HEK293 (cell line): ENCODE data around the gene SH3BGRL.

ENCODE experiments used
- CTCF ChIA-PET: fragments of 350-600 bp; formaldehyde crosslinking; extraction: SDS; loops from one replicate; lab custom pipeline; 2021; ENCODE audit warnings: antibody characterized with exemption; lab: Yijun Ruan, JAX
- POLR2A ChIA-PET: fragments of 300-600 bp; formaldehyde crosslinking; extraction: SDS; loops from one replicate; lab custom pipeline; 2020; ENCODE audit warnings: antibody characterized with exemption, inconsistent platforms; lab: Yijun Ruan, JAX
- H3K27ac ChIP-seq: fragments of 200-500 bp; sonication (Bioruptor generic); 2 replicates; pipeline ENCODE4 v1.5.1; 2014; ENCODE audit warnings: low read depth, low read length, control low read depth, inconsistent platforms; ENCODE audit errors: extremely low read depth
- H3K36me3 ChIP-seq, 2 experiments: fragments of 200-500 bp in 1 of 2; sonication (Bioruptor generic) in 1 of 2; 1 replicate in 1 of 2; 2 replicates in 1 of 2; pipeline ENCODE4 v1.5.1; 2014 to 2017; ENCODE audit warnings: inconsistent platforms in 2 of 2, low read length in 2 of 2; ENCODE audit not compliant: control insufficient read depth in 2 of 2, insufficient read depth in 1 of 2
- H3K4me1 ChIP-seq: fragments of 200-500 bp; sonication (Bioruptor generic); 2 replicates; pipeline ENCODE4 v1.5.1; 2014; ENCODE audit warnings: mild to moderate bottlenecking, low read length, inconsistent platforms; ENCODE audit not compliant: control insufficient read depth, insufficient read depth
- H3K4me3 ChIP-seq: 2 replicates; pipeline ENCODE4 v1.5.1; 2011; ENCODE audit warnings: low read depth, mild to moderate bottlenecking, control low read depth, low read length, moderate library complexity
- H3K9me3 ChIP-seq: fragments of 200-500 bp; sonication (Bioruptor generic); 2 replicates; pipeline ENCODE4 v1.5.1; 2014; ENCODE audit warnings: low read depth, low read length, inconsistent platforms; ENCODE audit not compliant: control insufficient read depth, insufficient read depth
- BCL11B ChIP-seq: fragments of 450-650 bp; formaldehyde crosslinking; IDR thresholded peaks from 2 replicates; pipeline ENCODE4 v1.5.1; 2016; ENCODE audit warnings: low read depth, missing biosample characterization, missing genetic modification characterization
- HOXD13 ChIP-seq: sonication (generic); formaldehyde crosslinking; IDR thresholded peaks from 2 replicates; pipeline ENCODE4 v1.8.0; 2022; ENCODE audit warnings: missing genetic modification reagents, borderline replicate concordance
- KLF10 ChIP-seq: fragments of 450-650 bp; IDR thresholded peaks from 2 replicates; pipeline ENCODE4 v1.5.1; 2018; ENCODE audit warnings: missing biosample characterization, mild to moderate bottlenecking, missing genetic modification characterization
- SCRT2 ChIP-seq: fragments of 450-650 bp; formaldehyde crosslinking; IDR thresholded peaks from 2 replicates; pipeline ENCODE4 v1.5.1; 2016; ENCODE audit warnings: missing biosample characterization, missing genetic modification characterization
- ZBTB49 ChIP-seq: fragments of 450-650 bp; formaldehyde crosslinking; IDR thresholded peaks from 2 replicates; pipeline ENCODE4 v1.5.1; 2016; ENCODE audit warnings: missing biosample characterization, missing genetic modification characterization, low read depth
- ZNF112 ChIP-seq: fragments of 450-650 bp; formaldehyde crosslinking; IDR thresholded peaks from 2 replicates; pipeline ENCODE4 v1.5.0; 2017; ENCODE audit warnings: missing biosample characterization, missing genetic modification characterization
- ZNF184 ChIP-seq: fragments of 450-650 bp; IDR thresholded peaks from 2 replicates; pipeline ENCODE4 v1.5.1; 2018; ENCODE audit warnings: missing biosample characterization, mild to moderate bottlenecking, missing genetic modification characterization
- ZNF335 ChIP-seq: fragments of 450-650 bp; formaldehyde crosslinking; conservative IDR thresholded peaks from 2 replicates; pipeline ENCODE4 v1.5.1; 2016; ENCODE audit warnings: missing biosample characterization, missing genetic modification characterization
- ZNF391 ChIP-seq: fragments of 450-650 bp; formaldehyde crosslinking; IDR thresholded peaks from 2 replicates; pipeline ENCODE4 v1.5.1; 2016; ENCODE audit warnings: low read depth, missing biosample characterization, missing genetic modification characterization, borderline replicate concordance
- ZNF549 ChIP-seq: fragments of 450-650 bp; IDR thresholded peaks from 2 replicates; pipeline ENCODE4 v1.5.1; 2018; ENCODE audit warnings: missing biosample characterization, missing genetic modification characterization, mild to moderate bottlenecking, inconsistent platforms, moderate library complexity
- ZNF585B ChIP-seq: fragments of 450-650 bp; formaldehyde crosslinking; IDR thresholded peaks from 2 replicates; pipeline ENCODE4 v1.5.1; 2016; ENCODE audit warnings: missing biosample characterization, missing genetic modification characterization
- ZNF645 ChIP-seq: fragments of 450-650 bp; formaldehyde crosslinking; IDR thresholded peaks from 2 replicates; pipeline ENCODE4; 2016; ENCODE audit warnings: missing biosample characterization, missing genetic modification characterization
- ZNF777 ChIP-seq: fragments of 450-650 bp; formaldehyde crosslinking; IDR thresholded peaks from 2 replicates; pipeline ENCODE4 v1.5.1; 2017; ENCODE audit warnings: missing biosample characterization, missing genetic modification characterization, borderline replicate concordance
- TF ChIP-seq, protein P1 (sequence below): fragments of 450-650 bp; formaldehyde crosslinking; conservative IDR thresholded peaks from 2 replicates; pipeline ENCODE4 v1.5.1; 2016; ENCODE audit warnings: low read depth, missing biosample characterization, missing genetic modification characterization
- TF ChIP-seq, protein P2 (sequence below): fragments of 450-650 bp; formaldehyde crosslinking; conservative IDR thresholded peaks from 2 replicates; pipeline ENCODE4 v1.5.1; 2016; ENCODE audit warnings: low read depth, missing biosample characterization, missing genetic modification characterization
- TF ChIP-seq, protein P3 (sequence below): fragments of 450-650 bp; formaldehyde crosslinking; IDR thresholded peaks from 2 replicates; pipeline ENCODE4 v1.5.1; 2016; ENCODE audit warnings: missing biosample characterization, missing genetic modification characterization
- TF ChIP-seq, protein P4 (sequence below): fragments of 450-650 bp; formaldehyde crosslinking; IDR thresholded peaks from 2 replicates; pipeline ENCODE4 v1.5.1; 2016; ENCODE audit warnings: missing biosample characterization, missing genetic modification characterization

The SH3BGRL gene

GRCh38 chrX:81291996-81292395 is 90.1 kb downstream of the SH3BGRL start:
- ChIA-PET POLR2A (no interaction called here), CTCF (no interaction called here)
- no peak for TF ChIP-seq HOXD13 (CRISPR knock-in tag)
- TF ChIP-seq, protein P1, sequence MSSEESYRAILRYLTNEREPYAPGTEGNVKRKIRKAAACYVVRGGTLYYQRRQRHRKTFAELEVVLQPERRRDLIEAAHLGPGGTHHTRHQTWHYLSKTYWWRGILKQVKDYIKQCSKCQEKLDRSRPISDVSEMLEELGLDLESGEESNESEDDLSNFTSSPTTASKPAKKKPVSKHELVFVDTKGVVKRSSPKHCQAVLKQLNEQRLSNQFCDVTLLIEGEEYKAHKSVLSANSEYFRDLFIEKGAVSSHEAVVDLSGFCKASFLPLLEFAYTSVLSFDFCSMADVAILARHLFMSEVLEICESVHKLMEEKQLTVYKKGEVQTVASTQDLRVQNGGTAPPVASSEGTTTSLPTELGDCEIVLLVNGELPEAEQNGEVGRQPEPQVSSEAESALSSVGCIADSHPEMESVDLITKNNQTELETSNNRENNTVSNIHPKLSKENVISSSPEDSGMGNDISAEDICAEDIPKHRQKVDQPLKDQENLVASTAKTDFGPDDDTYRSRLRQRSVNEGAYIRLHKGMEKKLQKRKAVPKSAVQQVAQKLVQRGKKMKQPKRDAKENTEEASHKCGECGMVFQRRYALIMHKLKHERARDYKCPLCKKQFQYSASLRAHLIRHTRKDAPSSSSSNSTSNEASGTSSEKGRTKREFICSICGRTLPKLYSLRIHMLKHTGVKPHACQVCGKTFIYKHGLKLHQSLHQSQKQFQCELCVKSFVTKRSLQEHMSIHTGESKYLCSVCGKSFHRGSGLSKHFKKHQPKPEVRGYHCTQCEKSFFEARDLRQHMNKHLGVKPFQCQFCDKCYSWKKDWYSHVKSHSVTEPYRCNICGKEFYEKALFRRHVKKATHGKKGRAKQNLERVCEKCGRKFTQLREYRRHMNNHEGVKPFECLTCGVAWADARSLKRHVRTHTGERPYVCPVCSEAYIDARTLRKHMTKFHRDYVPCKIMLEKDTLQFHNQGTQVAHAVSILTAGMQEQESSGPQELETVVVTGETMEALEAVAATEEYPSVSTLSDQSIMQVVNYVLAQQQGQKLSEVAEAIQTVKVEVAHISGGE (tag by site-specific recombination): no peak
- TF ChIP-seq, protein P2, sequence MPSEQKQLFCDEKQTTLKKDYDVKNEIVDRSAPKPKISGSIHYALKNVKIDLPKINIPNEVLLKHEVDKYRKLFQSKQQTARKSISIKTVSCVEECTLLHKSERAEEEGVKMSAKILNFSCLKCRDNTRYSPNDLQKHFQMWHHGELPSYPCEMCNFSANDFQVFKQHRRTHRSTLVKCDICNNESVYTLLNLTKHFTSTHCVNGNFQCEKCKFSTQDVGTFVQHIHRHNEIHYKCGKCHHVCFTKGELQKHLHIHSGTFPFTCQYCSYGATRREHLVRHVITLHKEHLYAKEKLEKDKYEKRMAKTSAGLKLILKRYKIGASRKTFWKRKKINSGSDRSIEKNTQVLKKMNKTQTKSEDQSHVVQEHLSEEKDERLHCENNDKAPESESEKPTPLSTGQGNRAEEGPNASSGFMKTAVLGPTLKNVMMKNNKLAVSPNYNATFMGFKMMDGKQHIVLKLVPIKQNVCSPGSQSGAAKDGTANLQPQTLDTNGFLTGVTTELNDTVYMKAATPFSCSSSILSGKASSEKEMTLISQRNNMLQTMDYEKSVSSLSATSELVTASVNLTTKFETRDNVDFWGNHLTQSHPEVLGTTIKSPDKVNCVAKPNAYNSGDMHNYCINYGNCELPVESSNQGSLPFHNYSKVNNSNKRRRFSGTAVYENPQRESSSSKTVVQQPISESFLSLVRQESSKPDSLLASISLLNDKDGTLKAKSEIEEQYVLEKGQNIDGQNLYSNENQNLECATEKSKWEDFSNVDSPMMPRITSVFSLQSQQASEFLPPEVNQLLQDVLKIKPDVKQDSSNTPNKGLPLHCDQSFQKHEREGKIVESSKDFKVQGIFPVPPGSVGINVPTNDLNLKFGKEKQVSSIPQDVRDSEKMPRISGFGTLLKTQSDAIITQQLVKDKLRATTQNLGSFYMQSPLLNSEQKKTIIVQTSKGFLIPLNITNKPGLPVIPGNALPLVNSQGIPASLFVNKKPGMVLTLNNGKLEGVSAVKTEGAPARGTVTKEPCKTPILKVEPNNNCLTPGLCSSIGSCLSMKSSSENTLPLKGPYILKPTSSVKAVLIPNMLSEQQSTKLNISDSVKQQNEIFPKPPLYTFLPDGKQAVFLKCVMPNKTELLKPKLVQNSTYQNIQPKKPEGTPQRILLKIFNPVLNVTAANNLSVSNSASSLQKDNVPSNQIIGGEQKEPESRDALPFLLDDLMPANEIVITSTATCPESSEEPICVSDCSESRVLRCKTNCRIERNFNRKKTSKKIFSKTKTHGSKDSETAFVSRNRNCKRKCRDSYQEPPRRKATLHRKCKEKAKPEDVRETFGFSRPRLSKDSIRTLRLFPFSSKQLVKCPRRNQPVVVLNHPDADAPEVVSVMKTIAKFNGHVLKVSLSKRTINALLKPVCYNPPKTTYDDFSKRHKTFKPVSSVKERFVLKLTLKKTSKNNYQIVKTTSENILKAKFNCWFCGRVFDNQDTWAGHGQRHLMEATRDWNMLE (tag by site-specific recombination): no peak
- no peak for TF ChIP-seq ZNF645
- TF ChIP-seq ZBTB49 (tag by site-specific recombination): no peak
- no peak for TF ChIP-seq BCL11B (tag by site-specific recombination)
- no peak for TF ChIP-seq ZNF112 (tag by site-specific recombination)
- no peak for TF ChIP-seq ZNF335 (tag by site-specific recombination)
- TF ChIP-seq ZNF391 (tag by site-specific recombination): no peak
- TF ChIP-seq ZNF184 (tag by site-specific recombination): no peak
- H3K9me3 ChIP-seq: peaks cover 14% of the 10 kb centered on the region
- H3K27ac ChIP-seq: no peak overlapping the region
- H3K36me3 ChIP-seq: no peaks in the 10 kb centered on the region
- H3K4me1 ChIP-seq: no peaks in the 10 kb centered on the region
- no peak overlapping the region for H3K4me3 ChIP-seq

- ChIA-PET CTCF (no interaction called here), POLR2A (no interaction called here)
- H3K27ac ChIP-seq: no peak overlapping the region
- no peaks in the 10 kb centered on the region for H3K4me1 ChIP-seq
- H3K36me3 ChIP-seq: no peaks in the 10 kb centered on the region
- TF ChIP-seq, protein P3, sequence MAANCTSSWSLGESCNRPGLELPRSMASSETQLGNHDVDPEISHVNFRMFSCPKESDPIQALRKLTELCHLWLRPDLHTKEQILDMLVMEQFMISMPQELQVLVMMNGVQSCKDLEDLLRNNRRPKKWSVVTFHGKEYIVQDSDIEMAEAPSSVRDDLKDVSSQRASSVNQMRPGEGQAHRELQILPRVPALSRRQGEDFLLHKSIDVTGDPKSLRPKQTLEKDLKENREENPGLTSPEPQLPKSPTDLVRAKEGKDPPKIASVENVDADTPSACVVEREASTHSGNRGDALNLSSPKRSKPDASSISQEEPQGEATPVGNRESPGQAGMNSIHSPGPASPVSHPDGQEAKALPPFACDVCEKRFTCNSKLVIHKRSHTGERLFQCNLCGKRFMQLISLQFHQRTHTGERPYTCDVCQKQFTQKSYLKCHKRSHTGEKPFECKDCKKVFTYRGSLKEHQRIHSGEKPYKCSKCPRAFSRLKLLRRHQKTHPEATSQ (tag by site-specific recombination): no peak
- TF ChIP-seq ZNF777 (no peak), ZNF585B (peak; percentile 98), ZNF549 (tag by site-specific recombination) (no peak), SCRT2 (tag by site-specific recombination) (no peak), KLF10 (no peak)
- TF ChIP-seq, protein P4, sequence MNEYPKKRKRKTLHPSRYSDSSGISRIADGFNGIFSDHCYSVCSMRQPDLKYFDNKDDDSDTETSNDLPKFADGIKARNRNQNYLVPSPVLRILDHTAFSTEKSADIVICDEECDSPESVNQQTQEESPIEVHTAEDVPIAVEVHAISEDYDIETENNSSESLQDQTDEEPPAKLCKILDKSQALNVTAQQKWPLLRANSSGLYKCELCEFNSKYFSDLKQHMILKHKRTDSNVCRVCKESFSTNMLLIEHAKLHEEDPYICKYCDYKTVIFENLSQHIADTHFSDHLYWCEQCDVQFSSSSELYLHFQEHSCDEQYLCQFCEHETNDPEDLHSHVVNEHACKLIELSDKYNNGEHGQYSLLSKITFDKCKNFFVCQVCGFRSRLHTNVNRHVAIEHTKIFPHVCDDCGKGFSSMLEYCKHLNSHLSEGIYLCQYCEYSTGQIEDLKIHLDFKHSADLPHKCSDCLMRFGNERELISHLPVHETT (tag by site-specific recombination): no peak
- no peak overlapping the region for H3K4me3 ChIP-seq
- H3K9me3 ChIP-seq: peaks cover 14% of the 10 kb centered on the region
These were observed 92.2 kb downstream of the SH3BGRL start for GRCh38 chrX:81294101-81294500.
